AG09319 (cell line): Measurements from ENCODE around the gene FOXK1.
"Not testable (repeated sequence)": the region's sequence is repeated elsewhere in the genome, so short reads cannot be mapped to it uniquely, and the experiment has no call there.

ENCODE experiments used
- DNase-seq: peaks from one replicate; pipeline ENCODE4 v3.0.0-alpha.2; 2010; ENCODE audit warnings: low read depth; ENCODE audit errors: extremely low read depth
- CTCF ChIP-seq: IDR thresholded peaks from 2 replicates; pipeline ENCODE4 v1.5.1; 2011; ENCODE audit warnings: low read depth, mild to moderate bottlenecking, inconsistent platforms, low read length, moderate library complexity

Gene FOXK1

DNA sequence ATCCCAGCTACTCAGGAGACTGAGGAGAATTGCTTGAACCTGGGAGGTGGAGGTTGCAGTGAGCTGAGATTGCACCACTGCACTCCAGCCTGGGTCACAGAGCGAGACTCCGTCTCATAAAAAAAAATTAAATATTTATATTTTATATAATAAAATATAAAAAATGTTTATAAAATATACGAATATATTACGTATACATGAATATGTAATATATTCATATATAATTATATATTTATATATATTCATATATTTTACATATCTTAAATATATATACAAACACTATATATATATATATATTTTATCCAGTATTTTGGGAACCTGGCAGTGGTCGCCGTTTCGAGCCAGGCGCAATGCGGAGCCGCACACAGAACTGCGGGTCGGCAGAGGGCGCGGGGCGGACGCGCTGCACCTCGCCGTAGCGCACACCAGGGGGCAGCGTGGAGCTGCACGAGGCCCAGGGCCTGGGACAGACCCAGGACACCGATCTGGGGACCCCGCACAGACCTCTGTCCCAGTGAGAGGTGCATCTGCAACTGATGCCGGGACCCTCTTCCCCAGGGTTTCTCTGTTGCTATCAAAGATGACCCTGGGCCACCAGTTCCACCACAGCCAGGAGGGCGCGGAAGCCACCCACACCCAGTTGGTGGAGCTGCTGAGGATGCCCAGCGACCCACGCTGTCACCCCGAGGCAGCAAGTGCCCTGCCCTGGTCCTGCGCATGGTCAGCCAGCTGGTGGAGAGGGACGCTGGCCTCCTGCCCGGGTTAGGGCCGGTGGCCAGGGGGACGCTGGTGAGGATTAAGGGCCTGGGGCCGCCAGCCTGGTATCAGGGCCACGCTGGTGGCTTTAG, 116.0 kb downstream of the FOXK1 start:
- no peak for DNase-seq
- peak; percentile 78 for TF ChIP-seq CTCF

DNA sequence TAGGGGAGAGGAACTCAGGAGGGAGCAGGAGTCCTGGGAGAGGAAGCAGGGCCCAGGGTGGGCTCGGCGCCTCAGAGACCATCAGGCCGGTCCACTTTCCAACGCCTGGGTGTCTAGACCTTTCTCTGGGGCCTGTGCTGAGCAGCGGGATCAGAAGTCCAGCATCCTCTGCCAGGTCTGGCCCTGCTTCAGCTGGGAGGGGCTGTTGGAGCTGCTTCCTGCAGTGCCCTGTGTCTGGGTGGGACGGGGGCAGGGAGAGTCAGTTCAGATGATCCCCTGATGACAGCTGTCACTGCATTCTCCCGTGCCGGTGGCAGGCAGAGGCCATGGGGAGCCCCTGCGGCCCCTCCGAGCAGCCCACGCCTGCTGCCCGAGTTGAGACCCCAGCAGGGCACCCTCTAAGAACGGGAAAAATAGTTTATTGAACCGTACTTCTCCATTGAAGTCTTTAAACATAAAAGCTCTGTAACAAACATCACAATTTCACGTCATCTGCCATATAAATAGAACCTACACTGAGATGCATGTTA, 116.7 kb downstream of the FOXK1 start:
- DNase-seq: no peak

DNA sequence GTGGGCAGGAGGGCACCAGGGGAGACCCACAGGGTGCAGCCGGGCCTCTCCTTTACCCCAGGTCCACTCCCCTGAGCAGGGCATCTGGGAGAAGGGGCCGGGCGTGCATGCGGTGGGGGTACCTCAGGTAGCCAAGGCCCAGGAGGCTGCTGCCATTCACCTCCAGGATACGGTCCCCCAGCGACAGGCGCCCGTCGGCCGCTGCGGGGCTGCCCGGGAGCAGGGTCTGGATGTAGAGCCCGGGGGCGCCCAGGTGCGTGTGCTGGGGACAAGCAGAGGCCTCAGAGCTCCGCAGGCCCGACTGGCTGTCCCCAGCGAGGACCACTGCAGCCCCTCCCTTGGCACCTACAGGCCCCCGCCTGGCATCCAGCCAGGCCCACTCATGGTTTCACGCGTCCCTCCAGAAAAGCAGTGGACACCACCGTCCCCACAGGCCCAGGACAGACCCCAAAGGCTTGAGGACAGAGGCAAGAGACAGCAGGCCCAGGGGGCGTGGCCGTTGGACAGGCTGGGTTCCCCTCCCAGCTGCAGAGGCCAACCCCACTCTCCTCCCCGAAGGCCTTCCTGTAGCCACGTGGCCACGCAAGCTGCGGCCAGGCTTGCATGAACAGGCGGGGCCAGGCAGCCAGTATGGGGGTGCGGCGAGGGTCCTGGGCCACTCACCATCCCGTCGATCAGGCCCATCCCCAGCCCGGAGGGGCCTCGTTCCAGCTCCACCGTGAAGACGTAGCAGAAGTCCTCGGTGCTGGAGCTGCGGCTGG, 117.6 kb downstream of the FOXK1 start:
- DNase-seq: no peak
- no peak for TF ChIP-seq CTCF

More for the DNA sequence above, 116.7 kb downstream of the FOXK1 start:
- no peak for TF ChIP-seq CTCF

GRCh38 chr7:4800487-4800886, 118.4 kb downstream of the FOXK1 start:
- no peak for TF ChIP-seq CTCF
- DNase-seq: no peak

GRCh38 chr7:4800926-4801838, 119.1 kb downstream of the FOXK1 start:
- TF ChIP-seq CTCF: no peak
- DNase-seq: no peak

- no peak for TF ChIP-seq CTCF
- no peak for DNase-seq
These were observed 119.7 kb downstream of the FOXK1 start for GRCh38 chr7:4801839-4802231.

- DNase-seq: not testable (repeated sequence)
These were observed 120.5 kb downstream of the FOXK1 start for GRCh38 chr7:4802577-4802976.
